Caco-2 (cell line): ENCODE measurements around the gene DIABLO. TPM values are rescaled to one million over a fixed set of nuclear protein-coding genes. Genes with fewer than 3 reads are reported as not detected.
"Not testable (repeated sequence)": the region's sequence is repeated elsewhere in the genome, so short reads cannot be mapped to it uniquely, and the experiment has no call there.

Experiments used
- BruUV-seq: library from RNA; stranded (reverse); fragments of 400-500 nt; replicated peaks from 2 replicates; lab custom pipeline; 2021; lab: Mats Ljungman, UMichigan
- CTCF ChIA-PET: fragments of 300-600 bp; sonication (Branson Sonifier 250); formaldehyde crosslinking; loops from one replicate; lab custom pipeline; 2022; ENCODE audit warnings: antibody characterized with exemption; lab: Charles Lee
- POLR2A ChIA-PET: fragments of 300-600 bp; sonication (Branson Sonifier 250); formaldehyde crosslinking; loops from one replicate; lab custom pipeline; 2022; ENCODE audit warnings: antibody characterized with exemption; lab: Charles Lee
- DNase-seq, 2 experiments: peaks; one replicate each; pipeline versions ENCODE4 v3.0.0 to v3.0.0-alpha.2; 2020 to 2022
- H3K27me3 ChIP-seq: replicated peaks from 2 replicates; pipeline ENCODE4 v1.6.0; 2011; ENCODE audit warnings: low read length; ENCODE audit not compliant: control insufficient read depth, insufficient read depth
- H3K36me3 ChIP-seq: 2 replicates; pipeline ENCODE4 v1.5.1; 2011; ENCODE audit warnings: low read length; ENCODE audit not compliant: control insufficient read depth, insufficient read depth
- H3K4me1 ChIP-seq: fragments of 250-450 bp; sonication (Bioruptor Pico); 2 replicates; pipeline ENCODE4 v1.5.1; 2020; ENCODE audit warnings: mild to moderate bottlenecking
- H3K4me3 ChIP-seq: 2 replicates; pipeline ENCODE4 v1.5.1; 2011; ENCODE audit warnings: low read depth, mild to moderate bottlenecking, control low read depth, low read length
- H3K9me3 ChIP-seq: fragments of 250-450 bp; sonication (Bioruptor Pico); 2 replicates; pipeline ENCODE4 v1.5.1; 2020; ENCODE audit warnings: mild to moderate bottlenecking, moderate library complexity
- H3K27ac Mint-ChIP-seq: one replicate; pipeline ENCODE4 v1.8.0; 2022; ENCODE audit warnings: mixed read lengths; ENCODE audit not compliant: unreplicated experiment
- H3K27me3 Mint-ChIP-seq: one replicate; pipeline ENCODE4 v1.8.0; 2022; ENCODE audit warnings: mixed read lengths; ENCODE audit not compliant: insufficient read depth, unreplicated experiment
- H3K36me3 Mint-ChIP-seq: one replicate; pipeline ENCODE4 v1.8.0; 2022; ENCODE audit warnings: mild to moderate bottlenecking, mixed read lengths; ENCODE audit not compliant: insufficient read depth, unreplicated experiment
- H3K4me1 Mint-ChIP-seq: one replicate; pipeline ENCODE4 v1.8.0; 2022; ENCODE audit warnings: low read depth, mixed read lengths; ENCODE audit not compliant: unreplicated experiment
- H3K4me3 Mint-ChIP-seq: one replicate; pipeline ENCODE4 v1.8.0; 2022; ENCODE audit warnings: mild to moderate bottlenecking, moderate library complexity, mixed read lengths; ENCODE audit not compliant: unreplicated experiment
- H3K9me3 Mint-ChIP-seq: one replicate; pipeline ENCODE4 v1.8.0; 2022; ENCODE audit warnings: mixed read lengths; ENCODE audit not compliant: unreplicated experiment
- intact Hi-C: fragments of 100-400 bp; cut with micrococcal nuclease; formaldehyde crosslinking; loops from one replicate; pipeline ENCODE4 v1.10.0; 2022; ENCODE audit not compliant: unreplicated experiment
- total RNA-seq: library from RNA; stranded (reverse); gene quantifications from 2 replicates; pipeline ENCODE4 v1.2.3, GENCODE V29; 2022
- TF ChIP-seq, protein P1 (sequence below), 2 experiments: fragments of 200-600 bp in 1 of 2; IDR thresholded peaks; 1 replicate in 1 of 2; 2 replicates in 1 of 2; pipeline versions ENCODE4 v1.5.1 to v1.8.0; 2011 to 2022; ENCODE audit warnings: antibody characterized with exemption in 1 of 2, control low read depth in 1 of 2, inconsistent platforms in 1 of 2, low read depth in 1 of 2, low read length in 1 of 2, mild to moderate bottlenecking in 1 of 2, moderate library complexity in 1 of 2; ENCODE audit not compliant: insufficient read depth in 1 of 2, severe bottlenecking in 1 of 2, unreplicated experiment in 1 of 2

Gene DIABLO
- total RNA-seq, 1 experiment from 2014 or later, result 86.6 TPM

DNA sequence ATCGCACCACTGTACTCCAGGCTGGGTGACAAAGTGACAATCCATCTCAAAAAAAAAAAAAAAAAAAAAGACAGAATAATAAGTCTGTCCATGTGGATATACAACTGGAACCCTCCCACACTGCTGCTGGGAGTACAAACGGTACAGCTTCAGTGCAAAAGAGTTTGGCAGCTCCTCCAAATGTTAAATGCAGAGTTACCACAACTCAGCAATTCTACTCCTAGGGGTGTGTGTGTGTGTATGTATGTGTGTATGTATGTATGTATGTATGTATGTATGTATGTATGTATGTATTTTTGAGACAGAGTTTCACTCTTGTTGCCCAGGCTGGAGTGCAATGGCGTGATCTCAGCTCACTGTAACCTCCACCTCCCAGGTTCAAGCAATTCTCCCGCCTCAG, 33.1 kb upstream of the DIABLO start:
- BruUV-seq, CTCF ChIA-PET, intact Hi-C loops, H3K4me1 Mint-ChIP-seq, DNase-seq, H3K4me3 ChIP-seq, H3K9me3 ChIP-seq, POLR2A ChIA-PET, H3K4me3 Mint-ChIP-seq, H3K9me3 Mint-ChIP-seq, H3K4me1 ChIP-seq, H3K27me3 Mint-ChIP-seq, H3K27ac Mint-ChIP-seq, H3K27me3 ChIP-seq, H3K36me3 ChIP-seq: not testable (repeated sequence)
- H3K36me3 Mint-ChIP-seq, result peaks cover 57% of the 10 kb centered on the region

- intact Hi-C loops, CTCF ChIA-PET, H3K4me3 ChIP-seq, H3K4me1 Mint-ChIP-seq, H3K27ac Mint-ChIP-seq, H3K4me3 Mint-ChIP-seq, DNase-seq, BruUV-seq, H3K36me3 ChIP-seq, H3K4me1 ChIP-seq, H3K9me3 Mint-ChIP-seq, H3K27me3 Mint-ChIP-seq, H3K9me3 ChIP-seq, POLR2A ChIA-PET, H3K27me3 ChIP-seq: not testable (repeated sequence)
- H3K36me3 Mint-ChIP-seq, result peaks cover 57% of the 10 kb centered on the region
Observed at GRCh38 chr12:122258462-122258861, 32.6 kb upstream of the DIABLO start.

- intact Hi-C loops, result no loop called here
- H3K9me3 ChIP-seq, result no peaks in the 10 kb centered on the region
- H3K4me3 Mint-ChIP-seq, result no peak overlapping the region
- TF ChIP-seq, protein P1, sequence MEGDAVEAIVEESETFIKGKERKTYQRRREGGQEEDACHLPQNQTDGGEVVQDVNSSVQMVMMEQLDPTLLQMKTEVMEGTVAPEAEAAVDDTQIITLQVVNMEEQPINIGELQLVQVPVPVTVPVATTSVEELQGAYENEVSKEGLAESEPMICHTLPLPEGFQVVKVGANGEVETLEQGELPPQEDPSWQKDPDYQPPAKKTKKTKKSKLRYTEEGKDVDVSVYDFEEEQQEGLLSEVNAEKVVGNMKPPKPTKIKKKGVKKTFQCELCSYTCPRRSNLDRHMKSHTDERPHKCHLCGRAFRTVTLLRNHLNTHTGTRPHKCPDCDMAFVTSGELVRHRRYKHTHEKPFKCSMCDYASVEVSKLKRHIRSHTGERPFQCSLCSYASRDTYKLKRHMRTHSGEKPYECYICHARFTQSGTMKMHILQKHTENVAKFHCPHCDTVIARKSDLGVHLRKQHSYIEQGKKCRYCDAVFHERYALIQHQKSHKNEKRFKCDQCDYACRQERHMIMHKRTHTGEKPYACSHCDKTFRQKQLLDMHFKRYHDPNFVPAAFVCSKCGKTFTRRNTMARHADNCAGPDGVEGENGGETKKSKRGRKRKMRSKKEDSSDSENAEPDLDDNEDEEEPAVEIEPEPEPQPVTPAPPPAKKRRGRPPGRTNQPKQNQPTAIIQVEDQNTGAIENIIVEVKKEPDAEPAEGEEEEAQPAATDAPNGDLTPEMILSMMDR (IDR thresholded peaks at IDR 0.05; ENCODE audit: insufficient read depth in 1 of 2, low read depth in 1 of 2, low read length in 1 of 2, severe bottlenecking in 1 of 2, unreplicated experiment in 1 of 2), result no peak
- CTCF ChIA-PET, result no interaction called here
- no TSS peak for BruUV-seq
- H3K27ac Mint-ChIP-seq, result no peak overlapping the region
- no peak for DNase-seq
- H3K4me3 ChIP-seq, result no peak overlapping the region
- H3K27me3 Mint-ChIP-seq, result no peaks in the 10 kb centered on the region
- H3K36me3 Mint-ChIP-seq, result peaks cover 25% of the 10 kb centered on the region
- no peaks in the 10 kb centered on the region for H3K27me3 ChIP-seq
- H3K36me3 ChIP-seq, result no peaks in the 10 kb centered on the region
- H3K9me3 Mint-ChIP-seq, result no peaks in the 10 kb centered on the region
- POLR2A ChIA-PET, result no interaction called here
- no peaks in the 10 kb centered on the region for H3K4me1 ChIP-seq
- no peaks in the 10 kb centered on the region for H3K4me1 Mint-ChIP-seq
Observed at GRCh38 chr12:122250536-122250935, 24.7 kb upstream of the DIABLO start.

GRCh38 chr12:122250047-122250446, 24.2 kb upstream of the DIABLO start:
- no peaks in the 10 kb centered on the region for H3K4me1 ChIP-seq
- H3K4me3 ChIP-seq, result no peak overlapping the region
- peaks cover 25% of the 10 kb centered on the region for H3K36me3 Mint-ChIP-seq
- no TSS peak for BruUV-seq
- no peak overlapping the region for H3K4me3 Mint-ChIP-seq
- no peaks in the 10 kb centered on the region for H3K27me3 Mint-ChIP-seq
- H3K4me1 Mint-ChIP-seq, result no peaks in the 10 kb centered on the region
- no peak overlapping the region for H3K27ac Mint-ChIP-seq
- intact Hi-C loops, result no loop called here
- TF ChIP-seq, protein P1 (IDR thresholded peaks at IDR 0.05; ENCODE audit: insufficient read depth in 1 of 2, low read depth in 1 of 2, low read length in 1 of 2, severe bottlenecking in 1 of 2, unreplicated experiment in 1 of 2), result no peak
- H3K36me3 ChIP-seq, result no peaks in the 10 kb centered on the region
- no peaks in the 10 kb centered on the region for H3K9me3 ChIP-seq
- DNase-seq, result no peak
- POLR2A ChIA-PET, result no interaction called here
- CTCF ChIA-PET, result no interaction called here
- H3K9me3 Mint-ChIP-seq, result no peaks in the 10 kb centered on the region
- H3K27me3 ChIP-seq, result no peaks in the 10 kb centered on the region
